GM12878 (cell line): ENCODE measurements around the gene NAALADL2. TPM values are rescaled to one million over a fixed set of nuclear protein-coding genes. Genes with fewer than 3 reads are reported as not detected.

Source experiments
- ASH2L ChIP-seq: fragments of 300-600, 200-600 bp; sonication (generic); IDR thresholded peaks from 2 replicates; pipeline ENCODE4 v1.6.1; 2017; ENCODE audit warnings: low read depth, mild to moderate bottlenecking, borderline replicate concordance
- ATF3 ChIP-seq: IDR thresholded peaks from 2 replicates; pipeline ENCODE4 v1.6.1; 2011; ENCODE audit warnings: low read depth, mild to moderate bottlenecking, low read length, moderate library complexity, borderline replicate concordance; ENCODE audit errors: extremely low read depth
- ATF7 ChIP-seq: fragments of 450-650 bp; IDR thresholded peaks from 2 replicates; pipeline ENCODE4 v1.6.1; 2016; ENCODE audit warnings: low read depth, mild to moderate bottlenecking
- FOS ChIP-seq: IDR thresholded peaks from 3 replicates; pipeline ENCODE4 v1.6.1; 2011; ENCODE audit warnings: borderline replicate concordance; ENCODE audit not compliant: insufficient read length; ENCODE audit errors: extremely low read depth
- HCFC1 ChIP-seq: fragments of 150-350 bp; IDR thresholded peaks from 2 replicates; pipeline ENCODE4 v1.6.1; 2014; ENCODE audit warnings: low read length
- NR2F1 ChIP-seq: fragments of 450-650 bp; conservative IDR thresholded peaks from 2 replicates; pipeline ENCODE4 v1.6.1; 2017; ENCODE audit warnings: mild to moderate bottlenecking
- POU2F2 ChIP-seq: IDR thresholded peaks from 3 replicates; pipeline ENCODE4 v1.6.1; 2011; ENCODE audit warnings: low read depth, mild to moderate bottlenecking, low read length, borderline replicate concordance
- RELB ChIP-seq: fragments of 450-650 bp; IDR thresholded peaks from 2 replicates; pipeline ENCODE4 v1.6.1; 2017; ENCODE audit warnings: low read depth, mild to moderate bottlenecking, moderate library complexity
- REST ChIP-seq: IDR thresholded peaks from 2 replicates; pipeline ENCODE4 v1.6.1; 2012; ENCODE audit warnings: mild to moderate bottlenecking, low read depth, low read length
- STAT1 ChIP-seq: fragments of 450-650 bp; conservative IDR thresholded peaks from 2 replicates; pipeline ENCODE4 v1.6.1; 2014; ENCODE audit warnings: antibody characterized with exemption, mild to moderate bottlenecking
- SUPT20H ChIP-seq: IDR thresholded peaks from 2 replicates; pipeline ENCODE4 v1.6.1; 2011; ENCODE audit warnings: low read depth, mild to moderate bottlenecking, low read length, moderate library complexity, borderline replicate concordance; ENCODE audit not compliant: control insufficient read depth
- ZBED1 ChIP-seq: IDR thresholded peaks from 2 replicates; pipeline ENCODE4 v1.6.1; 2016; ENCODE audit warnings: borderline replicate concordance
- ZSCAN29 ChIP-seq: fragments of 450-650 bp; IDR thresholded peaks from 2 replicates; pipeline ENCODE4 v1.6.1; 2017; ENCODE audit warnings: mild to moderate bottlenecking, moderate library complexity
- polyA plus RNA-seq, 11 experiments: library from polyadenylated mRNA; depleted of rRNA in 4 of 11; unstranded in 6 of 11; stranded (reverse) in 5 of 11; fragments of >200 nt; fragmentation: Nextera tagmentation in 4 of 11; fragmentation: Illumina TruSeq in 1 of 11; extraction: Ambion mirVana in 4 of 11; extraction: Trizol in 1 of 11; gene quantifications; 1 replicate in 1 of 11; 2 replicates in 10 of 11; pipeline versions ENCODE4 v1.2.1 to v1.2.3, GENCODE V29; 2011 to 2016; ENCODE audit warnings: inconsistent platforms in 2 of 11, missing spikeins in 2 of 11, low read depth in 1 of 11
- total RNA-seq, 4 experiments: library from RNA; depleted of rRNA in 3 of 4; stranded (reverse); fragments of >200 nt in 3 of 4; fragmentation: Illumina TruSeq in 1 of 4; extraction: Trizol in 1 of 4; gene quantifications; 2 replicates each; pipeline versions ENCODE4 v1.2.1 to v1.2.3, GENCODE V29; 2013 to 2021
- TF ChIP-seq, protein P1 (sequence below): IDR thresholded peaks from 2 replicates; pipeline ENCODE4 v1.6.1; 2011; ENCODE audit warnings: borderline replicate concordance, low read depth, mild to moderate bottlenecking, moderate library complexity, low read length; ENCODE audit not compliant: insufficient read depth, poor library complexity, severe bottlenecking
- TF ChIP-seq, protein P2 (sequence below): fragments of 450-650 bp; IDR thresholded peaks from 2 replicates; pipeline ENCODE4 v1.6.1; 2014; ENCODE audit warnings: mild to moderate bottlenecking
- TF ChIP-seq, protein P3 (sequence below): fragments of 450-650 bp; IDR thresholded peaks from 2 replicates; pipeline ENCODE4 v1.6.1; 2018; ENCODE audit warnings: borderline replicate concordance, mild to moderate bottlenecking; ENCODE audit not compliant: partially characterized antibody
- TF ChIP-seq, protein P4 (sequence below): fragments of 450-650 bp; IDR thresholded peaks from 2 replicates; pipeline ENCODE4 v1.6.1; 2017; ENCODE audit warnings: borderline replicate concordance

Gene NAALADL2
- total and polyA plus RNA-seq, 10 of the 15 experiments (the other 5 are each of a cell fraction or from before 2014, with no cell fraction given), result 0.06 to 10.8 (median 0.46) TPM

GRCh38 chr3:175477651-175478224 lies 618.6 kb downstream of the NAALADL2 start (continued):
- TF ChIP-seq REST, result no peak
- TF ChIP-seq SUPT20H, result no peak
- TF ChIP-seq FOS, result no peak
- no peak for TF ChIP-seq ATF3
- TF ChIP-seq HCFC1, result no peak
- TF ChIP-seq NR2F1, result 0 out of 2 replicates have a peak, but pooled peaks have one; percentile 20
- TF ChIP-seq, protein P1, sequence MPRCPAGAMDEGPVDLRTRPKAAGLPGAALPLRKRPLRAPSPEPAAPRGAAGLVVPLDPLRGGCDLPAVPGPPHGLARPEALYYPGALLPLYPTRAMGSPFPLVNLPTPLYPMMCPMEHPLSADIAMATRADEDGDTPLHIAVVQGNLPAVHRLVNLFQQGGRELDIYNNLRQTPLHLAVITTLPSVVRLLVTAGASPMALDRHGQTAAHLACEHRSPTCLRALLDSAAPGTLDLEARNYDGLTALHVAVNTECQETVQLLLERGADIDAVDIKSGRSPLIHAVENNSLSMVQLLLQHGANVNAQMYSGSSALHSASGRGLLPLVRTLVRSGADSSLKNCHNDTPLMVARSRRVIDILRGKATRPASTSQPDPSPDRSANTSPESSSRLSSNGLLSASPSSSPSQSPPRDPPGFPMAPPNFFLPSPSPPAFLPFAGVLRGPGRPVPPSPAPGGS, result no peak
- no peak for TF ChIP-seq STAT1
- TF ChIP-seq, protein P2, sequence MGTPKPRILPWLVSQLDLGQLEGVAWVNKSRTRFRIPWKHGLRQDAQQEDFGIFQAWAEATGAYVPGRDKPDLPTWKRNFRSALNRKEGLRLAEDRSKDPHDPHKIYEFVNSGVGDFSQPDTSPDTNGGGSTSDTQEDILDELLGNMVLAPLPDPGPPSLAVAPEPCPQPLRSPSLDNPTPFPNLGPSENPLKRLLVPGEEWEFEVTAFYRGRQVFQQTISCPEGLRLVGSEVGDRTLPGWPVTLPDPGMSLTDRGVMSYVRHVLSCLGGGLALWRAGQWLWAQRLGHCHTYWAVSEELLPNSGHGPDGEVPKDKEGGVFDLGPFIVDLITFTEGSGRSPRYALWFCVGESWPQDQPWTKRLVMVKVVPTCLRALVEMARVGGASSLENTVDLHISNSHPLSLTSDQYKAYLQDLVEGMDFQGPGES, result no peak
- TF ChIP-seq RELB, result peak; percentile 47
- TF ChIP-seq POU2F2, result no peak
- TF ChIP-seq, protein P3, sequence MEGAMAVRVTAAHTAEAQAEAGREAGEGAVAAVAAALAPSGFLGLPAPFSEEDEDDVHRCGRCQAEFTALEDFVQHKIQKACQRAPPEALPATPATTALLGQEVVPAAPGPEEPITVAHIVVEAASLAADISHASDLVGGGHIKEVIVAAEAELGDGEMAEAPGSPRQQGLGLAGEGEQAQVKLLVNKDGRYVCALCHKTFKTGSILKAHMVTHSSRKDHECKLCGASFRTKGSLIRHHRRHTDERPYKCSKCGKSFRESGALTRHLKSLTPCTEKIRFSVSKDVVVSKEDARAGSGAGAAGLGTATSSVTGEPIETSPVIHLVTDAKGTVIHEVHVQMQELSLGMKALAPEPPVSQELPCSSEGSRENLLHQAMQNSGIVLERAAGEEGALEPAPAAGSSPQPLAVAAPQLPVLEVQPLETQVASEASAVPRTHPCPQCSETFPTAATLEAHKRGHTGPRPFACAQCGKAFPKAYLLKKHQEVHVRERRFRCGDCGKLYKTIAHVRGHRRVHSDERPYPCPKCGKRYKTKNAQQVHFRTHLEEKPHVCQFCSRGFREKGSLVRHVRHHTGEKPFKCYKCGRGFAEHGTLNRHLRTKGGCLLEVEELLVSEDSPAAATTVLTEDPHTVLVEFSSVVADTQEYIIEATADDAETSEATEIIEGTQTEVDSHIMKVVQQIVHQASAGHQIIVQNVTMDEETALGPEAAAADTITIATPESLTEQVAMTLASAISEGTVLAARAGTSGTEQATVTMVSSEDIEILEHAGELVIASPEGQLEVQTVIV, result no peak
- TF ChIP-seq, protein P4, sequence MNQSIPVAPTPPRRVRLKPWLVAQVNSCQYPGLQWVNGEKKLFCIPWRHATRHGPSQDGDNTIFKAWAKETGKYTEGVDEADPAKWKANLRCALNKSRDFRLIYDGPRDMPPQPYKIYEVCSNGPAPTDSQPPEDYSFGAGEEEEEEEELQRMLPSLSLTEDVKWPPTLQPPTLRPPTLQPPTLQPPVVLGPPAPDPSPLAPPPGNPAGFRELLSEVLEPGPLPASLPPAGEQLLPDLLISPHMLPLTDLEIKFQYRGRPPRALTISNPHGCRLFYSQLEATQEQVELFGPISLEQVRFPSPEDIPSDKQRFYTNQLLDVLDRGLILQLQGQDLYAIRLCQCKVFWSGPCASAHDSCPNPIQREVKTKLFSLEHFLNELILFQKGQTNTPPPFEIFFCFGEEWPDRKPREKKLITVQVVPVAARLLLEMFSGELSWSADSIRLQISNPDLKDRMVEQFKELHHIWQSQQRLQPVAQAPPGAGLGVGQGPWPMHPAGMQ, result no peak
- TF ChIP-seq ASH2L, result no peak
- peak; percentile 73; the same call in 1 of the 2 replicates for TF ChIP-seq ATF7
- 0 out of 2 replicates have a peak, but pooled peaks have one; percentile 41 for TF ChIP-seq ZBED1
- TF ChIP-seq ZSCAN29, result no peak
